Epithelial cell of alveolus of lung (primary cell): ENCODE results near the gene HAO1. TPM values are rescaled to one million over a fixed set of nuclear protein-coding genes. Genes with fewer than 3 reads are reported as not detected.

ENCODE experiments used
- total RNA-seq: library from RNA; depleted of rRNA; stranded (reverse); fragments of >200 nt; gene quantifications from 2 replicates; pipeline ENCODE4 v1.2.1, GENCODE V29; 2015

HAO1 gene
- not detected in 2 replicates for total RNA-seq

GRCh38 chr20:7940341-7940740, at the start of gene HAO1:
TSS of gene HAO1 (minus strand) at chr20:7940458. CDS start at chr20:7940422, 36 bp downstream.

Other genes starting within 250 kb of the HAO1 start
- 17.1 and 25.3 TPM in 2 replicates for gene TMX4, start 79.3 kb upstream of the HAO1 start, total RNA-seq
- gene PLCB1, start 191.8 kb upstream of the HAO1 start, total RNA-seq, result 4.9 and 7.0 TPM in 2 replicates